Smooth muscle cell of the brain vasculature (primary cell): ENCODE results near the gene ZNF511.

Source experiments
- DNase-seq: peaks from one replicate; pipeline ENCODE4 v3.0.0-alpha.2; 2012; ENCODE audit warnings: low read depth, low spot score

ZNF511 gene

DNA sequence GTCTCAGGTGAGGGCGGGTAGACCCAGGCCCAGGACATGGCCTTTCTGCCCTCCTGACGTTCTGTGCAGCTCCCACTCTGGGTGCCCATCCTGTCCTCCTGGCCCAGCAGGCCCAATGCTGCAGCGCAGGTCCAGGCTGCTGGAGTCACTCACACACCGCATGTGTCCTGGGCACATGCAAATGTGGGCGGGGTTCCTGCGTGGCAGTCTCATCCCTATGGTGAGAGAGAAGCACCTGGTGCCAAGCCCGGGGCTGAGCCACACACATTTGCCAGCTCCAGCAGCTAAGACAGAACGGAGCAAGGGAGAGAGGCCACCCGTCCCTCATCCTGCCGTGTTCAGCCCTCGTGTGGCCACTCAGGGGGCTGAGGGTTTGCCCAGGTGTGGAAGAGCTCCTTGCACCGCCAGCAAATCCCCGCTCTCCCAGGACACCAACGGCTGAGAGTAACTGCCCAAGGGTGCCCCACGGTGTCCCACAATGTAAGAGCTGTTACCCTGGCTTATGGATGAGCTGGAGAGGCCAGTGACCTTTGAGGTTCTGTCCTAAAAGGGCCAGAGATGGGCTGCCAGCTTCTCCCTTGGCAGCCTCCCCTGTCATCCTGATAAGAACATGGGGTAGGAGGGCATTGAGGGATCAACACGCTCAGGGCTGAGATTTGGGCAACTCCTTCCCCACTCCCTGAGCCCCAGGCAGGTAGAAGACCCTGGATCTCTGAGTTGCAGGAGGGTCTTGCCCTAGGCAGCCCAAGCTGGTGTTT, 44.7 kb downstream of the ZNF511 start:
- DNase-seq, result no peak

DNA sequence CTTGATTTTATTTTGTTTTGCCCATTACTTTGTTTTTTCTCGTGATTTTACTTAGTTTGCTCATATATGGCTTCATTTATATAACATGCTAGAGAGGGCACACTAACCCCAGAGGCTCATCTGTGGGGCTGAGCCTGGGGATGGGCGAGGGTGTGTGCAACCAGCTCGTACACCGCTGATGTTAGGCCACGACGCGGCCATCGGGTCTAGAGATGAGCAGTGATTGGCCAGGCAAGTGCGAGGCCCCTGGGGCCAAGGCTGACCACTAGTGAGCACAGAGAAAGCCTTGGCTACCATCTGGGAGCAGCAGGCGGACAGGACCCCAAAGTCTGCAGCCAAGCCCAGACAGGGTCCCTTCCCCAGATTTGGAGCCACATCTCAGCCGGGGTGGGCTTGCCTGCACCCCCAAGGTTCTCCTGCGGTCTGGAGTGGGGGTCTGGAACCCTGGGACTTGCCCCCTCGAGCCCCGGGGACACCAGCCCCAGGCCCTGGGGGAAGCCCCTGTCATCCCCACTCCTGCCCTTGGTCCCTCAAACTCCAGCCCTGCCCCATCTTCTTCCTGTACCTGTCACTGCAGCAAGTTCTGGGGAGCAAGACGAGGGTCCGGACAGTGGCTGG, 45.4 kb downstream of the ZNF511 start:
- no peak for DNase-seq

DNA sequence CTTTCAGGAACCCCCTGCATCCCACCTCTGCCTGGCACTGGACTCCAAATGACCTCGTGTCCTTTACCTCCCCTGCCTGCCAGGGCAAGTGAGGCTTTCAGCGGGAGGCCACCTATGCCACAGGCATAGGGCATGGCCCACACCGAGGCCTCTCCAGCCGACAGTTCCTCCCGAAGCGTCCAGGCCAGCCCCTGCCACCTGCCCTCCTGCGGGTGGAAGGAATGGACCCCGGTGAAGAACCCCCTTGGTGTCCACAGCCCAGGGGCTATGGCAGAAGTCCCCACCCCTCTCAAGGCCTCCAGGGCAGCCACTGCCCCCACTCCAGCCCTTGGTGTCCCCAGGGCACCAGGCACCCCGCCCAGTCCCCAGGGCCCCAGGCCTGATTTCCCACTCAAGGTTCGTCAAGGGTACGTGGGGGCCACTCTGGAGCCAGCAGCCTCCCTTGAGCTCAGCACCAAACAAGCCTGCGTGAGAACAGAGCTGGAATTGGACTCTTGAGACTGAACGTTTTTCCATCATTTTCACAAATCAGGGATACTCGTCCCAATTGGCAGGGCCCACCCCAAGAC, 46.0 kb downstream of the ZNF511 start:
- no peak for DNase-seq

DNA sequence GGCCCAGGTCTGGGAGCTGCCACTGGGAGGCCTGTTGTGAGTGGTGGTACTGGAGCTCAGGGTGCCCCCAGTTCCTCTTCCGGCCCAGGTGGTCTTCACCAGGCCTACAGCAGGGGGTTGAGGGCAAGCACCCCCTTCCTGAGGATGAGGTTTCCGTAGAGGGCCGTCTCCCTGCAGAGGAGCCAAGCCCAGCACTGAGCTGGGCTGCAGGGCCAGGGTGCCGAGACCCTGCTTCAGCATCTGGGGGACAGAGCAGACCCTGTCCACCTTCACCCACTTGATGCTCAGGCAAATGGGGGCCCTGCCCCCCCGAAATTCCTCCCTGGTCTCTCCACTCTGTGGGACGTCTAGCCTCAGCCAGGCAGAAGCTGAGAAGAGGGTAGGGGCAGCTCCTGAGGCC, 46.6 kb downstream of the ZNF511 start:
- no peak for DNase-seq

DNA sequence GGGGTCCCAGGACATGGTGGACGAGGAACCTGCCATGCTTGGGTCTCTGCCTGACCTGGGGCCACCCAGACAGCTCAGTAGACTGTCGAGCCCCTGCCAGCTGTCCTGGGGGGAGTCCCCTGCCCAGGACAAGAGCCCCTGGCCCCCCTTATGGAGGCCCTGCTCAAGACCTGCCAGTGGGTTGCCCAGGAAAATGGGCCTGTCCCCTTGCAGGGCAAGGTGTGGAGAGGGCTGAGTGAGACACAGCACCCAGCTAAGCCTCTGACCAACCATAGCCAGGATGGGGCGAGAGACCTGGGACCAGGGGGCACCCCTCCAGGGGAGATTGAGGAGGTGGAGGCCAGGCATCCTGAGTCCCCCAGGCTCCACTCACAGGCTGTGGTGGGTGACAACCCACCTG, 47.3 kb downstream of the ZNF511 start:
- no peak for DNase-seq

DNA sequence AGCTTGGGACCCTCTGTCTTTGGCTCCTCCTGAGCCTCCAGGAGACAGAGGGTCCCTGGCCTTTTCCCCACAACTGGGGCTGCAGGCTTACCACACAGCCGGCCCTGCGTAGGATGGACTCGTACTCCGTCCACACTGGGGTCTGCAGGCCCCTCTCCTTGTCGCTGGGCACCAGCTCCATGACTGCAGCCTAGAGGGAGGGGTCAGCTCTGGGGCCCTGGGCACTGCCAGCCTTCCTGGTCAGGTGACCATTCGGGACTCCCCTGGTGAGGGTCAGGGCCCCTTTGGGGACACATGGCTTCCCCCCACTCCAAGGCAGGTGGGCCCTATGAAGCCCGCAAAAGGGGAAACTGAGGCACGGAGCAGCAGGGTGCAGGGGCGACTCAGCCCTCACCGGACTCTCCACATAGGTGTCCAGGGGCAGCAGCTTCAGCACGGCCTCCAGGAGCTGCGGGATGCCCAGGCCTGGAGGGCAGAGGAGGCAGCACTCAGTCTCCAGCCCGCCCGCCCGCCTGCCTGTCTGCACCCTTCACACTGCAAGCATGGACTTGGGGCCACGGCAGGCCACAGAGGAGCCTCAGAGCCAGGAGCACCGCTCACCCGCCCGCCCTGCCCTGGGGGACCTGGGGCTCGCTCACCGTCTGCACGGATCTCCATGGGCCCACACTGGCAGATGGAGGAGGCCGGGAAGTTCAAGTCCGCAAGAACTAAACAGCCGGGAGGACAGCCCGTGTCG, 48.0 kb downstream of the ZNF511 start:
- no peak for DNase-seq

DNA sequence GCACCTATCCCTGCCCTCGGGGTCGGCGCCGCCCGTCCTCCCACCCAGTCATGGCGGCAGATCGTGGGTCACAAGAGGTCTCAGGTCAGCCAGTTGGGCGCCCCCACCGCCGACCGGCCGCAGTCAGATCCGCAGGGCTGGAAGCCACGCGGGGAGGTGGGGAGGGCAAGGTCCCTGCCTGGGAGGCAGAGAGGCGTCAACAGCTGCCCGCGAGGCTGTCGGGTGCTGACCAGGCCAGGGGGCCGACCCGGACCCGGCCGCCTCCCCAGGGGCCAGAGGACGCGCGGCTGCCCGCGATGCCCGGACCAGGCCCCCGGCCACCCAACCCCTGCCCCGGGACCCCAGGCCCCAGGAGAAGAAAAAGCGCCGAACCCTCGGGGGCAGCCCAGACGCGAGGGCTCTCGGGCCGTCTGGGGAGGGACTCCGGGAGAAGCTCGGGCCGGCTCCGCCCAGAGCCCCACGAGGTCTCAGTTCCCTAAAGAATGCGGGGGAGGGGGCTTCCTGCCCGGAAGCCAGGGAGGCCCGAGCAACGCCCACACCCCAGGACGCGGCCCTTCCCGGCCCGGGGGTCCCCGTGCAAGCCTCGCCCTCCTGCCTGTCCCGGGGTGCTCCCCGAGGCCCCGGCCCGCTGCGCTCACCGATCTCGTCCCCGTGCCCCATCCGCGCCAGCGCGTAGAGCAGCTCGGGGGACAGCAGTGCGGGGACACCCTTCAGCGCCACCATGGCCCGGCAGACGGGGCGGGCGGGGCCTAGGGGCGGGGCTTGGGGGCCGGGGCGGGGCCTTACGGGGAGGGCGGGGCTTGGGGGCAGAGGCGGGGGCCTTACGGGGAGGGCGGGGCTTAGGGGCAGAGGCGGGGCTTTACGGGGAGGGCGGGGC, 48.8 kb downstream of the ZNF511 start, which contains the start of gene FUOM:
Gene FUOM (minus strand): TSS at position 735 of the 877 bp plus-strand sequence. CDS start 12 bp downstream, at position 723.
- no peak for DNase-seq

DNA sequence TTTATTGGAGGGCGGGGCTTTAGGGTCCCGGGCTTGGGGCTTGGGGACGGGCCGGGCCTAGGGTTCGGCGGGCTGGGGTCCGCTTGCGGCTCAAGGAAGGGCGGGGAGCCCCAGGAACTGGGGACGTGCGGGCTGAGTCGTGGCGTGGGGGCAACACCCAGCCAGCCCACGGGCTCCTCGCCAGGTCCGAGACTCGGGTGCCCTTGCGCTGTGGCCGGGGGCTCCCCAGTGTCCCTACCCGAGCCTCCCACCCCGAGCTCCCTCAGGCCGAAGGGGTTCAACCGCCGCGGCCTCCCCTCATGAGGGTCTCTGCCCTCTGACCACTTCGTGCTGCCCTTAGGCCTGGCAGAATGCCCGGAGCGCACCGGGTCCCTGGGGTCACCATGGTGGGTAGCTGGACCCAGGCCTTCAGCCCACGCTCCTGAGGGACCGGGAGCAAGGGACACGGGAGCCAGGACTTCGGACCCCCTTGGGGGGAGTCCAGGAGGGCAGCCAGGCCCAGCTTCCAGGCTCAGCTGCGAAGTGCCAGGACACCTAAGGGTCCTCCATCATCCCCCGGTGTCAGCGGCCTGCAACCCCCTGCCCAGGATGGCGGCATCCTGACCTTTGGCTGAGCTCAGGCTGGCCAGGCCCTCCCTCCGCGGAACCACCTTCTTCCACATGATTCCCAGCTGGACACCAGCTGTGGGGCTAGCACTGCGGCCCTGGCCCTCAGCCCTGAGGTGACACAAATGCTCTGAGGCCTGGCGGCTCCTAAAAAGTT, 49.6 kb downstream of the ZNF511 start:
- no peak for DNase-seq

DNA sequence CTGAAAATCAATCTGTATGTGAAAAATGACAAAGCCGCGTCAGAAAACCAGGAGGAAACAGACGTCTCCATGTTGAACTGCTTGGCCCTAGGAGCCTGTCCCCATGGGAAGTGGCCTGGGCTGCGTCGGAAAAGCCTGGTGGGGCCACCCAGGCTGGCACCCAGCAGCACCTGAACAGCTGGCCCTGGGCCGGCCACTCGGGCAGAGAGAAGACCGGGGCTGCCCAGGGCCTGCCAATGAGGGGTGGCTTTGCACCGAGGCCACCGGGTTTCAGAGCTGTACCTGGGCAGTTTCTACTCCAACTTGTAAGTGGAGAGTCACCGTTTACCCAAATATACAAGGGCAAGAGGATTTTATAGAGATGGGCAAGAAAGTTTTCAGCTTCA, 50.2 kb downstream of the ZNF511 start:
- DNase-seq, result no peak

DNA sequence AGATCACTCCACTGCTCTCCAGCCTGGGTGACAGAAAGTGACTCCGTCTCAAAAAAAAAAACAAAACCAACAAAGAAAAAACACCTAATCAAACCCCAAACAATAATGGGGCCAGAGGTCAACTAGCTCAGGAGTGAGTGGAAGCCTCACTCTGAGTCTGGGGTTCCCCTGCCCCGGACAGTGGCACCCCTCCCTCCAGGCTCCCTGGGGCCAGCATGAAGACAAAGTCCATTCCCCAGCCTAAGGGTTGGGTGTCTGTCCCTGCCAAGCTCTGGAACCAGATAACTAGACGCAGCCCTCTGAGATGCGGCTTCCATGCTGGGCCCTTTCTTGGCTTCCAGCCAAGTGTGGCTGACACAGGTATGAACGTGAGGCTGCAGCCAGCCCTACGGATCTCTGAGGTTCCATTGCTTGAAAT, 50.8 kb downstream of the ZNF511 start:
- DNase-seq, result no peak

DNA sequence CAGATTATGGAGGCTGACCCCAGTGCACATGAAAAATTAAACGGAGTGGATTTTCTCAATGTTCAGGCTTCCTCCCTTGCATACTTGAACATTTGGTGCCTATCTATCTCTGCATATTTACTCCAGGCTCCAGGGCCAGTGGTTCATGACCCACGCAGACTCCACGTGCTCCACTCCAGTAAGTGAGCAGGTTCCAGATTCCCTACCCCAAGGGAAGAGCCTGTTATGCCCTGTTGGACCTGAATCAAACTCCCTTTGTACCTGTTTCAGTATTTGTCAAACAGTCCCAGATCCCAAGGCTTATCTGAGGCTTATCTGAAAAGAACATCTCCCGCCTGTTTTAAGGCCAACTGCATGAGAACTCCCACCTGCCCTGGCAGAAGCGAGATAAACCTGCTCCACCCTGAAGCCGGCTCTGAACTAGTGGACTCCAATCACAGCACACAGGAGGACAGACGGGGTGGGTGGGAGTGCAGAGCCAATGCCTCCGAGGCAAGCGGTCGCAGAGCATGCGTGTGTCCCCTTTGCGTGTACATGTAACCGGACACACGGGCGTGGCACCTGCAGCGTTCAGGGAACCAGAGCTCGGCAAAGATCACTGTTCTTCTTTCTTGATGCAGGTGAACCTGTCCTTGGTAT, 51.4 kb downstream of the ZNF511 start:
- no peak for DNase-seq

DNA sequence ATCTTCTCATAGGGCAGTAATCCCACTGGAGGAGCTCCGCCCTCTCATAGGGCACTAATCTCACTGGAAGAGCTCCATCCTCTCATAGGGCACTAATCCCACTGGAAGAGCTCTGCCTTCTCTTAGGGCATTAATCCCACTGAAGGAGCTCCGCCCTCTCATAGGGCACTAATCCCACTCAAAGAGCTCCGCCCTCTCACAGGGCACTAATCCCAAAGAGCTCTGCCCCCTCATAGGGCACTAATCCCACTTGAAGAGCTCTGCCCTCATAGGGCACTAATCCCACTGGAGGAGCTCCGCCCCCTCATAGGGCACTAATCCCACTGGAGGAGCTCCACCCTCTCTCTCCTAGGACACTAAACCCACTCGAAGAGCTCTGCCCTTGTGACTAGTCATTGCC, 52.5 kb downstream of the ZNF511 start:
- DNase-seq, result no peak

DNA sequence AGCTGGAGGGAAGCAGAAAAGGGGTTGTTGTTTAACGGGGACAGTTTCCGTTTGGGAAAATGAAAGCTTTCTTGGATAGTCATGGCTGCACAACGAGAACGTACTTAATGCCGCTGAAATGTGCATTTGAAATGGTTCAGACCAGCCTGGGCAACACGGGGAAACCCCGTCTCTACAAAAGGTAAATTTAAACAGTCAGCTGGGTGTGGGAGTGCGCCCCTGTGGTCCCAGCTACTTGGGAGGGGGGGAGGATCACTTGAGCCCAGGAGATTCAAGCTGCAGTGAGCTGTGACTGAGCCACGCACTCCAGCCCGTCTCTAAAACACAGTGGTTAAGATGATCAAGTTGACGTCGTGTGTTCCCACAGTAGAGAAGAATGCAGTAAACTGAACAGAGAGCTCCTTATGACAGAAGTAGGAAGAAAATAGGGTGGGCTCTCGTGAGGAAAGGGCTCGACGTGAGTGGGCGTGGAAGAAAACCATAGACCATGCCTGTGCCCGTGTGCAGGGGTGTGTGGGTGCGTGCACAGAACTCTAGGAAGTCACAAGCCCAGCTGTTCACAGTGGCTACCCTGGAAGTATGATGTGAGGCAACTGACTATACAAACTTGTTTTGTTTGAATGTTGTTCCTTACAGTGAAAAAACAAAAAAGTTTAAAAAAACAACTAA, 53.2 kb downstream of the ZNF511 start:
- DNase-seq, result no peak
